ENCODE results near the gene KLHDC7B. TPM values are rescaled to one million over a fixed set of nuclear protein-coding genes. Genes with fewer than 3 reads are reported as not detected.

Gene KLHDC7B
- total RNA-seq, result 1.1 and 24.1 TPM in 2 replicates

DNA sequence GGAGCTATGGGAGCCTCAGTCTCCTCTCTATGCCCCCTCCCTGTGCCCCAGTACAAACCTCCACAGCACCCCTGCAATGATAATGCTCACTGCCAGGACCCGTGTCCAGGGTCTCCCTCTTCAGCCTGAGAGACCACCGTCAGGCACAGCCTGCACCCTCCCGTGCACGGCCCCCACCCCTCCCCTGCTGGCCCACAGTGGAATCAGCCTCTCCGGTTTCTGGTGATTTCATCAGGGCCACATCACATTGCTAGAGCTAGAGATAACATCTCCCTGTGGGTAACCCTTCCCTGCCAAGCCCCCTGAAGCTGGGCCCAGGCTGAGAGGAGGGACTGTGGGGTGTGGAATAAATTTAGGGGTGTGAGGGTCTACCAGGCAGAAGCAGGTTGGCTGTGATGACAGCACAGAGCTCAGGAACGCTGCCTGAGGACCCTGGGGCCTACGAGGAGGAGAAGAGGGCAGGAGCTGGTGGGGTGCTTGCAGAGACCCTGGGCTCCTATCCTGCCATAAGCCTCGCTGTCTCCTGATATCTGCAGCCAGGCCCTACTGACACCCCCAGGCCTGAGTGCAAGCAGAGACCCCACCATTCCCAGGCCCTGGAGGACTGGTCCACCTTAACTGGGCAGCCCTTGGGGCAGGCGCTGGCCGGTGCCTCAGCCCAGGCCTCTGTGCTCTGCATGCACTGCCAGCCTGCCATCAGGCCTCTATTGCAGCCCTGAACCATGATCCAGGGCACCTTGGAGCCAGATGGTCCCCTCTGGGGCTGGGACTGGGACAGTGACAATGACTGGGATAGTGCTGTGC is at the start of gene KLHDC7B:
Gene KLHDC7B (plus strand): TSS at position 378 of the 804 bp plus-strand sequence. CDS start 345 bp downstream, at position 723.

GRCh38 chr22:50507421-50507990 is 38.2 kb upstream of the KLHDC7B start, which contains the start of gene LMF2:
LMF2 (minus strand) TSS chr22:50507702; CDS start chr22:50507675, 27 bp downstream.

GRCh38 chr22:50507991-50508884 is 37.5 kb upstream of the KLHDC7B start, which contains the start of gene NCAPH2:
NCAPH2 (plus strand) TSS chr22:50508224; CDS start chr22:50508338, 114 bp downstream.

DNA sequence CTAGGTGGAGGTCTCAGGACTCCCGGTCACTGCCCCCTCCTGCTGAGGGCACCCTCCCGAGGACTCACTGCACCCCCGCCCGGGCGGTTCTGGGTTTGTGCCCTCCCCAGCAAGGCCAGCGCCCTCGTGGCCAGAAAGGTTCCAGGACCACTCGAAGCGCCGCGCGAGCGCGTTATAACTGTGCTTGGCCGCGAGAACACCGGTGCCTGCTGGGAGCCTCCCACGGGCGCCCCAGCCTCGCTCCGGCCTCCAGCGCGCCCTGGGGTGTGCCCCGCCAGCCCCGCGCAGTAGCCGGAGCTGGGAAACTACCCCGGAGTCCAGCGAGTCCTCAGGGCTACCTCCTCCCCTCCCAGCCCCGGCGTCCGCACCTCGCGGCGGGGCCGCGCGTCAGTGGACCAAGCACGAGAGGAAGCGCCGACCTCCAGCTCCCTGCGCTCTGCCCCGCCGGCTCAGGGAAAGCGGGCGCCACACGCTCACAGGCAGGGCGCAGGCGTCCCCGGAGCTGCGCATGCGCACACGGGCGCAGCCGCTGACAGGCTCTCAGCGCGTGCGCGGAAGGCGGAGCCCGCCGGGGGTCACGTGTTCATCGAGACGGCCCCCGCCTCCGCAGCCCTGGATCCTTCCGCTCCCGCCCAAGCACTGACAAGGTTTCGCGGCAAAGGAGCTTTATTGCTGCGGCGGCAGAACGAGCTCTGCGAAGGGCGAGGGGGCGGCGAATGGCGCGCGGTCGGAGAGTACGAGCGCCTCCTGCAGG is 20.4 kb upstream of the KLHDC7B start, which contains the start of gene SCO2:
Gene SCO2 (minus strand): TSS at position 495 of the 754 bp plus-strand sequence. CDS start 1,187 bp downstream, outside the sequence.

DNA sequence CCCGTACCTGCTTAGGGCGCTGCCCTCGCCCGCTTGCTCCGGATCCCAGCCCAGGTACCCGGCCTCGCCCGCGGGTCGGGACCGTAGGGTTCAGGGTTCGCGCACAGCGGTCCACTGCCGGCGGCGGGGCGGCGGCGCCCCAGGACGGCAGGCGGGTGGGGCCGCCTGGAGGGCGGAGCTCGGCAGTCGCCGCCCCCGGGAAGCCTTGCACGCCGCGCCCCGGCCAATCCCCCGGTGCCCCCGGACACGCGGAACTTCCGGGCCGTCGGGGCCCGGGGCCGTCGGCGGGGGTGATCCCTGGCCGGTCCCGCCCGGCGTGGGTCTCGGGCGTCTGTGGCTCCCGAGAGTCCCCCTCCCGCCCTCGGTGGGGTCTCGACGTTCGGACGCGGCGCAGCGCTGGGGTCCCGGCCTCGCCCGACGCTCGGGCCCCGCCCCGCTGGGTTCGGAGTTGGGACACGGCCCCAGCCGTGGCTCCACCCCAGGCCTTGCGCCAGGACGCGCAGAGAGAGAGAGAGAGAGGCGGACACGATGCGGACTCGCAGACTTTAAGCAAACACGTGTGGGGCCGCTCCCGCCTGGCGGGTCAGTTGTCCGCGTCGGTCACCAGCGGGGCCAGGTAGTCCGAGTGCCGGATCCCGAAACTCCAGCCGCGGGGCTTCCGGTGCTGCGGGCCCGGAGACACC is 15.7 kb upstream of the KLHDC7B start, which contains the start of gene TYMP:
Gene TYMP (minus strand): TSS at position 116 of the 683 bp plus-strand sequence. CDS start 303 bp downstream, outside the sequence.

GRCh38 chr22:50562523-50563412 is 17.1 kb downstream of the KLHDC7B start, which contains the start of gene SYCE3:
SYCE3 (minus strand) TSS chr22:50562919; CDS start chr22:50556405, 6,514 bp downstream.

DNA sequence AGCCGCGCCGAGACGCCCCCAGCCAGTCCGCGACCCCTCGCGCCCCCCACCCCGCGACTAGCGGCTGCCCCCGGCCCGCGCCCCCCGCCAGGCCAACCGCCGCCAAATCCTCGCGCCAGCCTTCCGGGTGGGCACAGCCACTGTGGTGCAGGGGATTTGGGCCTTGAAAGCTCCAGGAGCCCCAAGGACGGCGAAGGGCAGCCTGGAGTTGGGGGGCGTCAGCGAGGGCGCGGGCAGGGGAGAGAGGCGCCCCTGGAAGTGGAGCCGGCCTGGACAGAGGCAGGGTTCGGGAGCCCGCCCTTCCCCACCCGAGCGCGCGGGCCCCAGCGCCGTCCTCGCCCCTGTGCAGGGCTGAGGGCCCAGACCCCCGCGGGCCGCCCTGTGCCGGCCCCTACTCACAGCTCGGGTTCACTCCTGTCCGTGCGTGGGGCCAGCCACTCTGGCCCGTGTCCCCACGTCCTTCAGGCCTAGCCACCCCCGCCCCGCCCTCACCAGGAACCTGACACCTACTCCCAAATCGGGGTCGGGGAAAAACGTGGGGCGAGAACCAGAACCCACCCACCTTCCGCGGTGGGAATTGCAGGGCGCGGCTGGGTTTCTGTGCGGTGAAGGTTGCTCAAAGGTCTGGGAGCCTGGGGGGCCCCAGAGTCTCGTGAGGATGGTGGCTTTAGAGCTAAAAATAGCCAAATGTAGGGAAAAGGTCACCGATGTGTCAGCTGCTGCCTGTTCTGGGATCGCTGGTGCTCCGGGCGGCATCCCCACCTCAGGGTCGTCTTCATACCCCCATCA is 32.5 kb downstream of the KLHDC7B start, which contains the start of gene CPT1B:
Gene CPT1B (minus strand): TSS at position 441 of the 789 bp plus-strand sequence. CDS start 512 bp downstream, outside the sequence.

DNA sequence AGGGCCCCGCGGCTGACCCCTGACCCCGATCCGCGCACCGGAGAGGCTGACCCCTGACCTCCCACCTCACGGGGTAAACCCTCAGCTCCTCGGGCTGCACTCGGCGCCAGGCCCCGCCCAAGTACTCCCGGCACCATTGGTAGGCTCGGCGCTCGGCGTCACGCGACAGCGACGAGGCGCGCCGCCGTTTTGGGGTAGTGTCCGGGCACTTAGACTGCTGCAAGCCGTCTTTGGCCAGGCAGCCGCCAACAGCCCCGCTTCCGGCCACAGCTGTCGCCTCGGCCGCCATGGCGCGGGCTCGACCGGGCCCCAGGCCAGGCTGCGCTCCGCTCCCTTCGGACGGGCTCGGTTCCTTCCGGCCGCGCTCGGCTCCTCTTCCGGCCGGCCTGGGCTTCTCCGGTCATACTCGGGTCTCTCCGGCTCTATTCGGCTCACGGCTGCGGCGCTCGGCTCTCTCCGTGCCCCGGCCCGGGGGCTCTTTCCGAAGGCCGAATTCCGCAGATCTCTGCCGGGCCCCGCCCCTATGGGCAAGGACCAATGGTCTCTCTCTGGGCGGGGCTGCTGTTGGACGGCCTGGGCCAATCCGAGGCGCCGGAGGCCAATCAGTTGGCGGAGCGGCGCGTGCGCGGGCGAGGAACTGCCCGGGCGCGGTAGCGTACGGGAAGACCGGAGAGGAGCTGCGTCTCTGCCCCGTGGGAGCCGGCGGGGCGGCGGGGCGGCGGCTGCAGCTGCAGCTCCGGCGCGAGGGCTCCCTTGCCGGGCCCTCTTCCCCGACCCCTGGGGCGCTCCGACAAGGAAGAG is 37.0 kb downstream of the KLHDC7B start, which contains the start of gene CHKB:
Gene CHKB (minus strand): TSS at position 357 of the 801 bp plus-strand sequence. CDS start 68 bp downstream, at position 289.

GRCh38 chr22:50600538-50600937 is 54.8 kb downstream of the KLHDC7B start, which contains the start of gene MAPK8IP2:
MAPK8IP2 (plus strand) TSS chr22:50600793; CDS start chr22:50600819, 26 bp downstream.

Other genes starting within 250 kb of the KLHDC7B start
- 185 and 257 TPM in 2 replicates for gene PLXNB2, start 238.3 kb upstream of the KLHDC7B start, total RNA-seq
- 1.5 and 2.3 TPM in 2 replicates for gene DENND6B, start 218.9 kb upstream of the KLHDC7B start, total RNA-seq
- gene PPP6R2, start 202.6 kb upstream of the KLHDC7B start, total RNA-seq, result 60.3 and 68.0 TPM in 2 replicates
- 73.9 and 121 TPM in 2 replicates for gene SBF1, start 70.9 kb upstream of the KLHDC7B start, total RNA-seq
- 6.5 and 7.6 TPM in 2 replicates for gene ADM2, start 64.4 kb upstream of the KLHDC7B start, total RNA-seq
- not detected in 2 replicates for gene MIOX, start 59.0 kb upstream of the KLHDC7B start, total RNA-seq
- gene LMF2, start 38.2 kb upstream of the KLHDC7B start, total RNA-seq, result 48.1 and 71.6 TPM in 2 replicates
- 18.4 and 22.1 TPM in 2 replicates for gene NCAPH2, start 37.7 kb upstream of the KLHDC7B start, total RNA-seq
- gene SCO2, start 20.3 kb upstream of the KLHDC7B start, total RNA-seq, result 3.0 and 3.9 TPM in 2 replicates
- gene TYMP, start 15.9 kb upstream of the KLHDC7B start, total RNA-seq, result 17.9 and 89.7 TPM in 2 replicates
- not detected in 2 replicates for gene SYCE3, start 17.0 kb downstream of the KLHDC7B start, total RNA-seq
- gene CPT1B, start 32.5 kb downstream of the KLHDC7B start, total RNA-seq, result 1.6 and 2.7 TPM in 2 replicates
- gene CHKB, start 37.0 kb downstream of the KLHDC7B start, total RNA-seq, result 13.2 and 26.1 TPM in 2 replicates
- gene MAPK8IP2, start 54.9 kb downstream of the KLHDC7B start, total RNA-seq, result under 0.01 and 0.18 TPM in 2 replicates
- gene ARSA, start 82.3 kb downstream of the KLHDC7B start, total RNA-seq, result 34.4 and 41.3 TPM in 2 replicates
- gene SHANK3, start 126.9 kb downstream of the KLHDC7B start, total RNA-seq, result 0.59 and 1.0 TPM in 2 replicates
- gene ACR, start 192.3 kb downstream of the KLHDC7B start, total RNA-seq, result not detected in 2 replicates
- 11.3 and 12.2 TPM in 2 replicates for gene RABL2B, start 237.7 kb downstream of the KLHDC7B start, total RNA-seq

Data from smooth muscle cell of the umbilical artery (primary cell).